K562 (cell line): ENCODE results near the gene AGAP1.

Experiments used
- BRD4 ChIP-seq: fragments of 200-600 bp; sonication (generic); IDR thresholded peaks from 2 replicates; pipeline ENCODE4 v1.6.1; 2017; ENCODE audit warnings: inconsistent platforms
- CAMTA2 ChIP-seq: fragments of 250-450 bp; sonication (Bioruptor Pico); conservative IDR thresholded peaks from 2 replicates; pipeline ENCODE4 v1.5.1; 2022
- CREM ChIP-seq: IDR thresholded peaks from 2 replicates; pipeline ENCODE4 v1.6.1; 2014; ENCODE audit warnings: antibody characterized with exemption, low read depth
- EZH2 ChIP-seq: IDR thresholded peaks from 2 replicates; pipeline ENCODE4 v1.6.1; 2012; ENCODE audit warnings: low read depth, mild to moderate bottlenecking, inconsistent platforms, low read length, borderline replicate concordance
- MYNN ChIP-seq, 2 experiments: sonication (generic); formaldehyde crosslinking in 1 of 2; IDR thresholded peaks; 2 replicates each; pipeline versions ENCODE4 v1.5.0 to v1.6.1; 2016 to 2020; ENCODE audit warnings: antibody characterized with exemption in 1 of 2, missing genetic modification reagents in 1 of 2
- PHTF2 ChIP-seq: fragments of 250-450 bp; sonication (Bioruptor Pico); IDR thresholded peaks from 2 replicates; pipeline ENCODE4 v1.5.0; 2021; ENCODE audit warnings: mild to moderate bottlenecking
- POLR2A ChIP-seq: fragments of 450-650 bp; conservative IDR thresholded peaks from 2 replicates; pipeline ENCODE4 v1.6.1; 2016
- XRCC5 ChIP-seq: fragments of 200-400 bp; formaldehyde crosslinking; IDR thresholded peaks from 2 replicates; pipeline ENCODE4 v1.6.1; 2017; ENCODE audit warnings: low read depth, mild to moderate bottlenecking, low read length
- ZNF217 ChIP-seq: sonication (generic); formaldehyde crosslinking; IDR thresholded peaks from 2 replicates; pipeline ENCODE4 v1.8.0; 2022; ENCODE audit warnings: mild to moderate bottlenecking, missing genetic modification reagents
- TF ChIP-seq, protein P1 (sequence below), 3 experiments: IDR thresholded peaks in 2 of 3; conservative IDR thresholded peaks in 1 of 3; 2 replicates each; pipeline ENCODE4 v1.5.1; 2011 to 2012; ENCODE audit warnings: low read length in 3 of 3, mild to moderate bottlenecking in 3 of 3, control low read depth in 2 of 3, improper control_type of control experiment in 1 of 3, inconsistent platforms in 1 of 3, low read depth in 1 of 3, mixed read lengths in 1 of 3, moderate library complexity in 1 of 3; ENCODE audit not compliant: insufficient read depth in 2 of 3
- TF ChIP-seq, protein P2 (sequence below): fragments of 250-450 bp; sonication (Bioruptor Pico); IDR thresholded peaks from 2 replicates; pipeline ENCODE4 v1.8.0; 2021; ENCODE audit warnings: moderate library complexity, mild to moderate bottlenecking, inconsistent platforms
- TF ChIP-seq, protein P3 (sequence below): sonication (generic); formaldehyde crosslinking; IDR thresholded peaks from 2 replicates; pipeline ENCODE4 v1.9.0; 2022; ENCODE audit warnings: mild to moderate bottlenecking, missing genetic modification reagents
- TF ChIP-seq, protein P4 (sequence below): sonication (generic); formaldehyde crosslinking; IDR thresholded peaks from 2 replicates; pipeline ENCODE4 v1.5.0; 2020; ENCODE audit warnings: missing genetic modification reagents
- TF ChIP-seq, protein P5 (sequence below): fragments of 450-650 bp; formaldehyde crosslinking; conservative IDR thresholded peaks from 2 replicates; pipeline ENCODE4 v1.4.0; 2022; ENCODE audit warnings: mild to moderate bottlenecking, missing genetic modification characterization

DNA sequence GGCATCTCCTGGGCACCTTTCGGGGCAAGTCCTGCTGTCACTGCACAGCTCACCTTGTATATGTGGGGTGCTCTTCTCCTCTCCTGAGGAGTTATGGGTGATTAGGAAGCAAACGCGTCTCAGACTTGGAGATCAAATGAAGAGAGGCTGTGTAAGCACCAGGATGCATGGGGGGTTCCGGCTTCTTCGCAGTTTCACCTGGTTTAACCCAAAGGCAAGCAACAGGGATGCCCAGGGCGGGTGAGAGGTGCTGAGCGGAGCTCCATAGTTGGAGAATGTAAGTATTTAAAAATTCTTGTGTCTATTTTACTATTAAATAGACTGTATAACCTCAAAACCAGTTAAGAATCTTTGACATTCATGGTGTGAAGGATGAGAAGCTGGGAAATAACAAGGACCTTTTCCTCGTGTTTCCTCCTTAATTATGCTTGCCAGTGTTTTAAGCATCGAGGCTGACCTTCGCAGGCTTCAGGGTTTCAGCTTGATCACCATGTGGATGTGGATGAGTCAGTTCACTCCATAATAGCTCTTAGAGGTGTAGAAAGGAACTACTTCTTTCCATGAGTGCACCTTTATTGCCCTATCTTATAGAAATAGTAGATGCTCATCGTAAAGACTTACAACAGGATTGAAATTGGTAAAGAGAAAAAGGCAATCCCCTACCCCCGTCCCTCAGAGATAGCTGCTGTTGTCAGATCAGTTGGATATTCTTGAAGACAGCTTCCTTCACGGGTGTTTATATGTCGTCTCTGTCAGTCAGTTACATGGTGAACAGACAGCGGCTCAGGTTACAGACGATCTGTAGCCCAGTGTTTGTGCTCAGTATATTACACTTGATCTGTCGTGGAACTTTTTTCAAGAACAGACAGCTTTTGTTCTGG is 201.1 kb downstream of the AGAP1 start:
- TF ChIP-seq, protein P1, sequence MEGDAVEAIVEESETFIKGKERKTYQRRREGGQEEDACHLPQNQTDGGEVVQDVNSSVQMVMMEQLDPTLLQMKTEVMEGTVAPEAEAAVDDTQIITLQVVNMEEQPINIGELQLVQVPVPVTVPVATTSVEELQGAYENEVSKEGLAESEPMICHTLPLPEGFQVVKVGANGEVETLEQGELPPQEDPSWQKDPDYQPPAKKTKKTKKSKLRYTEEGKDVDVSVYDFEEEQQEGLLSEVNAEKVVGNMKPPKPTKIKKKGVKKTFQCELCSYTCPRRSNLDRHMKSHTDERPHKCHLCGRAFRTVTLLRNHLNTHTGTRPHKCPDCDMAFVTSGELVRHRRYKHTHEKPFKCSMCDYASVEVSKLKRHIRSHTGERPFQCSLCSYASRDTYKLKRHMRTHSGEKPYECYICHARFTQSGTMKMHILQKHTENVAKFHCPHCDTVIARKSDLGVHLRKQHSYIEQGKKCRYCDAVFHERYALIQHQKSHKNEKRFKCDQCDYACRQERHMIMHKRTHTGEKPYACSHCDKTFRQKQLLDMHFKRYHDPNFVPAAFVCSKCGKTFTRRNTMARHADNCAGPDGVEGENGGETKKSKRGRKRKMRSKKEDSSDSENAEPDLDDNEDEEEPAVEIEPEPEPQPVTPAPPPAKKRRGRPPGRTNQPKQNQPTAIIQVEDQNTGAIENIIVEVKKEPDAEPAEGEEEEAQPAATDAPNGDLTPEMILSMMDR (IDR thresholded peaks at IDR 0.05 in 2 of 3, conservative IDR thresholded peaks at IDR 0.05 in 1 of 3; ENCODE audit: insufficient read depth in 2 of 3, low read depth in 1 of 3, low read length in 3 of 3) = no peak
- TF ChIP-seq MYNN (IDR thresholded peaks at IDR 0.05) = no peak
- no peak for TF ChIP-seq MYNN (CRISPR knock-in tag; IDR thresholded peaks at IDR 0.05)
- no peak for TF ChIP-seq CREM
- TF ChIP-seq, protein P2, sequence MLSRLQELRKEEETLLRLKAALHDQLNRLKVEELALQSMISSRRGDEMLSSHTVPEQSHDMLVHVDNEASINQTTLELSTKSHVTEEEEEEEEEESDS (CRISPR knock-in tag) = no peak
- TF ChIP-seq, protein P3, sequence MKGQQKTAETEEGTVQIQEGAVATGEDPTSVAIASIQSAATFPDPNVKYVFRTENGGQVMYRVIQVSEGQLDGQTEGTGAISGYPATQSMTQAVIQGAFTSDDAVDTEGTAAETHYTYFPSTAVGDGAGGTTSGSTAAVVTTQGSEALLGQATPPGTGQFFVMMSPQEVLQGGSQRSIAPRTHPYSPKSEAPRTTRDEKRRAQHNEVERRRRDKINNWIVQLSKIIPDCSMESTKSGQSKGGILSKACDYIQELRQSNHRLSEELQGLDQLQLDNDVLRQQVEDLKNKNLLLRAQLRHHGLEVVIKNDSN (CRISPR knock-in tag) = no peak
- no peak for TF ChIP-seq XRCC5
- TF ChIP-seq, protein P4, sequence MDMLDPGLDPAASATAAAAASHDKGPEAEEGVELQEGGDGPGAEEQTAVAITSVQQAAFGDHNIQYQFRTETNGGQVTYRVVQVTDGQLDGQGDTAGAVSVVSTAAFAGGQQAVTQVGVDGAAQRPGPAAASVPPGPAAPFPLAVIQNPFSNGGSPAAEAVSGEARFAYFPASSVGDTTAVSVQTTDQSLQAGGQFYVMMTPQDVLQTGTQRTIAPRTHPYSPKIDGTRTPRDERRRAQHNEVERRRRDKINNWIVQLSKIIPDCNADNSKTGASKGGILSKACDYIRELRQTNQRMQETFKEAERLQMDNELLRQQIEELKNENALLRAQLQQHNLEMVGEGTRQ (CRISPR knock-in tag) = no peak
- TF ChIP-seq POLR2A = no peak
- TF ChIP-seq PHTF2 (CRISPR knock-in tag) = no peak
- TF ChIP-seq, protein P5, sequence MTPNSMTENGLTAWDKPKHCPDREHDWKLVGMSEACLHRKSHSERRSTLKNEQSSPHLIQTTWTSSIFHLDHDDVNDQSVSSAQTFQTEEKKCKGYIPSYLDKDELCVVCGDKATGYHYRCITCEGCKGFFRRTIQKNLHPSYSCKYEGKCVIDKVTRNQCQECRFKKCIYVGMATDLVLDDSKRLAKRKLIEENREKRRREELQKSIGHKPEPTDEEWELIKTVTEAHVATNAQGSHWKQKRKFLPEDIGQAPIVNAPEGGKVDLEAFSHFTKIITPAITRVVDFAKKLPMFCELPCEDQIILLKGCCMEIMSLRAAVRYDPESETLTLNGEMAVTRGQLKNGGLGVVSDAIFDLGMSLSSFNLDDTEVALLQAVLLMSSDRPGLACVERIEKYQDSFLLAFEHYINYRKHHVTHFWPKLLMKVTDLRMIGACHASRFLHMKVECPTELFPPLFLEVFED (CRISPR knock-in tag) = no peak
- TF ChIP-seq ZNF217 (CRISPR knock-in tag) = no peak
- no peak for TF ChIP-seq CAMTA2 (CRISPR knock-in tag)
- TF ChIP-seq BRD4 = no peak
- TF ChIP-seq EZH2 = no peak
